GM12864 (cell line): ENCODE measurements around the gene AMPH.

Experiments used
- DNase-seq: peaks from one replicate; pipeline ENCODE4 v3.0.0-alpha.2; 2011; ENCODE audit warnings: low read depth
- H3K4me3 ChIP-seq: 2 replicates; pipeline ENCODE4 v1.5.1; 2011; ENCODE audit warnings: mild to moderate bottlenecking, low read depth, low read length, control low read depth
- TF ChIP-seq, protein P1 (sequence below): IDR thresholded peaks from 2 replicates; pipeline ENCODE4 v1.5.1; 2011; ENCODE audit warnings: low read depth, mild to moderate bottlenecking, moderate library complexity, low read length, control low read depth, inconsistent platforms; ENCODE audit errors: missing control alignments

The AMPH gene

GRCh38 chr7:38453826-38454225 lies 177.3 kb downstream of the AMPH start:
- TF ChIP-seq, protein P1, sequence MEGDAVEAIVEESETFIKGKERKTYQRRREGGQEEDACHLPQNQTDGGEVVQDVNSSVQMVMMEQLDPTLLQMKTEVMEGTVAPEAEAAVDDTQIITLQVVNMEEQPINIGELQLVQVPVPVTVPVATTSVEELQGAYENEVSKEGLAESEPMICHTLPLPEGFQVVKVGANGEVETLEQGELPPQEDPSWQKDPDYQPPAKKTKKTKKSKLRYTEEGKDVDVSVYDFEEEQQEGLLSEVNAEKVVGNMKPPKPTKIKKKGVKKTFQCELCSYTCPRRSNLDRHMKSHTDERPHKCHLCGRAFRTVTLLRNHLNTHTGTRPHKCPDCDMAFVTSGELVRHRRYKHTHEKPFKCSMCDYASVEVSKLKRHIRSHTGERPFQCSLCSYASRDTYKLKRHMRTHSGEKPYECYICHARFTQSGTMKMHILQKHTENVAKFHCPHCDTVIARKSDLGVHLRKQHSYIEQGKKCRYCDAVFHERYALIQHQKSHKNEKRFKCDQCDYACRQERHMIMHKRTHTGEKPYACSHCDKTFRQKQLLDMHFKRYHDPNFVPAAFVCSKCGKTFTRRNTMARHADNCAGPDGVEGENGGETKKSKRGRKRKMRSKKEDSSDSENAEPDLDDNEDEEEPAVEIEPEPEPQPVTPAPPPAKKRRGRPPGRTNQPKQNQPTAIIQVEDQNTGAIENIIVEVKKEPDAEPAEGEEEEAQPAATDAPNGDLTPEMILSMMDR: no peak
- no peak for DNase-seq
- H3K4me3 ChIP-seq: no peak overlapping the region

GRCh38 chr7:38453168-38453567 lies 178.0 kb downstream of the AMPH start:
- DNase-seq: no peak
- TF ChIP-seq, protein P1: no peak
- no peak overlapping the region for H3K4me3 ChIP-seq

DNA sequence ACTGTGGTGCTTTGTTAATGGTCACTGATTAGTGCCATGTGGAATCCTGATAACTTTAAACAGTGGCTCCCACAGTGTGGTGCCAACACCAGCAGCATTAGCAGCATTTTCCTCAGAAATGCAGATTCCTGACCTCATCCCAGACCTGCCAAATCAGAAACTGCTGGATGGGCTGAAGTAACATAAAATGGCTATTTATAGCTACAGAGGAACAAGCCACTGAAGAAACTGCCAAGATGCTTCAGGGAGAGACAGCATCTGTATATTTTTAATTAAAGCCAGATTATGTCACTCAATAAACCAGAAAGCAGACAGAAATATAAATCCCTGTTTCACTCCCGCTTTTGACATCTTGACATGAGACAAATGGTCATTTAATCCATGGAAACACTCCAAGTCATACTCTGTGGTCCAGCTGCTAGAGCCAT lies 178.5 kb downstream of the AMPH start:
- DNase-seq: no peak
- TF ChIP-seq, protein P1: no peak
- no peak overlapping the region for H3K4me3 ChIP-seq

- no peak for DNase-seq
- TF ChIP-seq, protein P1: peak; percentile 8
- no peak overlapping the region for H3K4me3 ChIP-seq
These were observed 179.3 kb downstream of the AMPH start for GRCh38 chr7:38451840-38452239.

DNA sequence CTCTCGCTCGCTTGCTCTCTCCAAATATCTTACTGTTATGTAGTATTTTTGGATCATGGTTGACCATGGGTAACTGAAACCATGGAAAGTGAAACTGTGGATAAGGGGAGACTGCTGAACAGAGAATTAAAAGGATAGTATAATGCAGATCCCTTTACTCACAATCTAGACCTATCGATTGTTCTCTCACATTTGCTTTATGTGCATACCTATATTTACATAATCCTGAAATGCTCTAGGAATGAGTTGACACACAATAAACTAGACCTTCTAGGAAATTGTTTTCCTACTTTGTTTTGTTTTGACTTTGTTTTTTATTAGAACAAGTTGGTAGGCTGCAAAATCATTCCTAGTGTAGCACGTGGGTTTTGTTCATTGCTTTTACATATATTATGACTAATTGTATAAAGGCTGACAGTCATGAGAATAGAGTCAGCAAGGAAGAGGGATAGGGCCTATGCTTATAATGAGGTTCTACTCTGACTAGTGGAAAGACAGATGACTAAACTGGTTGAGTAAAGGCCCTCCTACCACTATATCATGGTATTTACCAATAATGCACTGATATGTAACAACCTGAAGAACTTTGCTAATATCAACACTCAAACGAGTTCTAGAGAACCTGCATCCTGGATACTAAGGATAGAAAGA lies 182.5 kb downstream of the AMPH start:
- no peak overlapping the region for H3K4me3 ChIP-seq
- DNase-seq: no peak
- TF ChIP-seq, protein P1: no peak

- H3K4me3 ChIP-seq: no peak overlapping the region
- TF ChIP-seq, protein P1: no peak
- DNase-seq: no peak
These were observed 183.1 kb downstream of the AMPH start for GRCh38 chr7:38448054-38448453.

DNA sequence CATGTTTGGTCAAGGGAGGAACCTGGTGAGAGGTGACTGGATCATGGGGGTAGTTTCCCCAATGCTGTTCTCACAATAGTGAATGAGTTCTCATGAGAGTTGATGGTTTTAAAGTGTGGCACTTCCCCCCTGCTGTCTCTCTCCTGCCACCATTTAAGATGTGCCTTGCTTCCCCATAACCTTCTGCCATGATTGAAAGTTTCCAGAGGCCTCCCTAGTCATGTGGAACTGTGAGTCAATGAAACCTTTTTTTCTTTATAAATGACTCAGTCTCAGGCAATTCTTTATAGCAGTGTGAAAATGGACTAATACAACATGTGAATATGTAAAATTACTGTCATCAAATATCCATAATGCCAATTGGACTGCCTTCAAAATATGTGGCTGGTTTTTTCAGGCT lies 192.2 kb downstream of the AMPH start:
- H3K4me3 ChIP-seq: no peak overlapping the region
- no peak for DNase-seq
- TF ChIP-seq, protein P1: no peak
